Esophagus squamous epithelium (tissue), 5 donors: ENCODE results near the gene C10orf105. TPM values are rescaled to one million over a fixed set of nuclear protein-coding genes. Genes with fewer than 3 reads are reported as not detected.

ENCODE experiments used
- DNase-seq: peaks from one replicate; lab custom pipeline; 2025; lab: John Stamatoyannopoulos, UW
- H3K27ac ChIP-seq, 4 donors: fragments of 200-600 bp; sonication (generic); one replicate each; pipeline ENCODE4 v1.5.1; 2016 to 2019; ENCODE audit warnings: mild to moderate bottlenecking in 1 of 4
- H3K27me3 ChIP-seq, 4 donors: fragments of 200-600 bp; sonication (generic); 1 replicate in 3 of 4; 2 replicates in 1 of 4; pipeline versions ENCODE4 v1.5.1 to v1.6.0; 2017 to 2021; ENCODE audit warnings: antibody characterized with exemption in 1 of 4
- H3K36me3 ChIP-seq, 3 donors: fragments of 200-600 bp; sonication (generic); one replicate each; pipeline ENCODE4 v1.5.1; 2016 to 2019
- H3K4me1 ChIP-seq, 3 donors: fragments of 200-600 bp; sonication (generic); one replicate each; pipeline ENCODE4 v1.5.1; 2017 to 2019
- H3K4me3 ChIP-seq, 4 donors: fragments of 200-600 bp; sonication (generic); 1 replicate in 3 of 4; 2 replicates in 1 of 4; pipeline ENCODE4 v1.5.1; 2016 to 2019; ENCODE audit warnings: mild to moderate bottlenecking in 2 of 4, moderate library complexity in 1 of 4
- H3K9me3 ChIP-seq, 3 donors: fragments of 200-600 bp; sonication (generic); one replicate each; pipeline ENCODE4 v1.5.1; 2016 to 2019
- CTCF ChIP-seq, 6 experiments: fragments of 450-650 bp in 4 of 6; fragments of 200-600 bp in 2 of 6; sonication (generic) in 2 of 6; IDR thresholded peaks; one replicate each; pipeline ENCODE4 v1.5.1; 2016 to 2019; ENCODE audit warnings: antibody characterized with exemption in 6 of 6, mild to moderate bottlenecking in 4 of 6, moderate library complexity in 4 of 6
- POLR2A ChIP-seq, 4 donors: fragments of 450-650 bp; IDR thresholded peaks; one replicate each; pipeline ENCODE4 v1.6.1; 2017; ENCODE audit warnings: antibody characterized with exemption in 4 of 4, mild to moderate bottlenecking in 4 of 4, moderate library complexity in 3 of 4
- WGBS, 2 donors: methylation state at CpG; one replicate each; pipeline ENCODE4 v1.1.5; 2018; 5-methylcytosine and 5-hydroxymethylcytosine counted together
- intact Hi-C: fragments of 100-400 bp; cut with DNase I; formaldehyde crosslinking; loops from one replicate; pipeline ENCODE4 v1.15.0; 2022
- total RNA-seq, 4 donors: library from RNA; depleted of rRNA; stranded (reverse); fragments of >200 nt; gene quantifications; one replicate each; pipeline ENCODE4 v1.1.0, GENCODE V29; 2016
- donor health status: DM: yes; HTN: yes; CAD: no.

The C10orf105 gene
- total RNA-seq, 4 donors from 2014 or later = under 0.01 to 0.15 TPM; not detected in 2

DNA sequence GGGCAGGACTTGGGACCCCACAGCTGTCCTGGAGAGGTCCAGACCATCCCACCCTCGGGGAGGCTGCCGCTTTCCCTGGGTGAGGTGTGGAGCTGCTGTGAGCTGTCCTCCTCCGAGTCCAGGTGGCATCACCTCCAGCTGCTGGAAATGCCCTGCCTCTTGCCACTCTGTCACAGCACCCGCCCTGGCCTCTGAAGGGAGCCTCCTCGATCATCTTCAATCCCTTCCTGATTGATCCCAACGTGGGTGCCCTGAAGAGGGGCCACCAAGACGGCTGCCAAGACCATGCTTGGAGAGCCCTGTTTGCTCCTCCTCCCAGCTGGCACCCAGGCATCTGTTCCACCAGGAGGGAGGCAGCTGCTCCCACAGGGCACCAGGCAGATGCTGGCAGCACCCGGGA, 4.6 kb downstream of the C10orf105 start:
- H3K4me3 ChIP-seq = peak overlapping the region in 1 of 4 donors; percentile 15
- 75% methylated on average over 7 of the region's 8 CpGs; no CpG with 5 or more reads in 1 of the 2 donors for WGBS, 2 donors
- DNase-seq = no peak
- intact Hi-C loops = loop anchor here (10.0 kb wide), 1 partner anchor 180 kb away; no protein-coding TSS in a partner anchor
- TF ChIP-seq POLR2A (IDR thresholded peaks at IDR 0.05) (no peak), CTCF (IDR thresholded peaks at IDR 0.05) (no peak)
- H3K9me3 ChIP-seq = no peaks in the 10 kb centered on the region
- H3K36me3 ChIP-seq = no peaks in the 10 kb centered on the region
- H3K4me1 ChIP-seq = peaks cover 40 to 72% (median 68%) of the 10 kb centered on the region in 3 donors
- peak overlapping the region; percentile 87 to 98 (median 94) for H3K27ac ChIP-seq
- no peaks in the 10 kb centered on the region for H3K27me3 ChIP-seq

DNA sequence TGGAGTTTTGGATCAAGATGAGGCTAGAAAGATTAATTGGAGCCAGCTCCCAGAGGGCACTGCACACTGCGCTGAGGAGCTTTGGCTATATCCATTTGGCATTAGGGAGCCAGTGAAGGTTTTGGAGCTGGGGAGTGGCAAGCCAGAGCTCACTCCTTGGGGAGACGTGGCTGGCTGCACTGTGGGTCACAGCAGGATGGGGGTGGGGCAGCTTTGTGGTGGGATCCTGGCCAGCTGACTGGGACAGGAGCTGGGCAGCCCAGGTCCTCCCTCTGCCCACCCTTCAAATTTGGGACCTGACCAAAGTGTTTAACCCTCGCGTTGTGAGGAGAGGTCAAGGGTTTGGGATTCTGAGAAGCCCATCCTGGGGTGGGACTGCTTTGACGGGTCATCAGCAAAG, 5.0 kb downstream of the C10orf105 start:
- Histone ChIP-seq H3K36me3 (no peaks in the 10 kb centered on the region), H3K27ac (peak overlapping the region; percentile 87 to 98 (median 94)), H3K4me3 (peak overlapping the region in 1 of 4 donors; percentile 37), H3K27me3 (no peaks in the 10 kb centered on the region), H3K4me1 (peaks cover 40 to 72% (median 68%) of the 10 kb centered on the region in 3 donors), H3K9me3 (no peaks in the 10 kb centered on the region)
- TF ChIP-seq CTCF (IDR thresholded peaks at IDR 0.05) (no peak), POLR2A (IDR thresholded peaks at IDR 0.05) (no peak)
- intact Hi-C loops = loop anchor here (5.0 to 10.0 kb wide), 2 partner anchors 58 to 180 kb away; partner anchors contain the start of gene VSIR
- no peak for DNase-seq
- WGBS, 2 donors = 92% methylated on average over 2 of the region's 5 CpGs; no CpG with 5 or more reads in 1 of the 2 donors

DNA sequence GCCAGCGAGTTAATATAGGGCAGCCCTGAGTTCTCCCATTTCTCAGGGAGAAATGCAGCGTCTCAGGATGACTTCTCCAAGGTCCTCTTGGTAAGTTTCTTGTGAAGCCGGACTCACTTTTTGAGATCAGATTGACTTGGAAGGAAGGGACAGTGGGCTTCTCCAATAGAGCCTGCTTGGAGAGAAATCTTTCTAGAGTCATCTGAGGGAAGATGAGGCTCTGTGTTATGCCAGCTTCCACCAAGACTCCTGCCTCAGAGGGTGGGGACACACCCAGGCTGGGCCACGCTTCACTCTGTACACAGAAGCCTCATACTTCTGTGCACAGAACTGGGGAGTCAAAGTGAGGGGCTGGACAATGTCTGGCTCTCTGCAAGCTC, 5.6 kb downstream of the C10orf105 start:
- DNase-seq = no peak
- Histone ChIP-seq H3K4me3 (peak overlapping the region in 1 of 4 donors; percentile 37), H3K27me3 (no peaks in the 10 kb centered on the region), H3K9me3 (no peaks in the 10 kb centered on the region), H3K4me1 (peaks cover 40 to 69% (median 64%) of the 10 kb centered on the region in 3 donors), H3K36me3 (no peaks in the 10 kb centered on the region), H3K27ac (peak overlapping the region; percentile 87 to 98 (median 94))
- intact Hi-C loops = loop anchor here (5.0 to 10.0 kb wide), 2 partner anchors 58 to 181 kb away; partner anchors contain the start of gene VSIR
- 33 to 42% methylated on average over 3 to 4 of the region's 4 CpGs for WGBS, 2 donors
- no peak for TF ChIP-seq POLR2A (IDR thresholded peaks at IDR 0.05)

GRCh38 chr10:71713135-71714030, 6.2 kb downstream of the C10orf105 start:
- H3K27ac ChIP-seq = peak overlapping the region; percentile 87 to 98 (median 94)
- TF ChIP-seq POLR2A (IDR thresholded peaks at IDR 0.05) (peak in 1 of 4 donors; percentile 62), CTCF (IDR thresholded peaks at IDR 0.05) (peak in 3 of 6 experiments; percentile 18 to 41 (median 30))
- no peaks in the 10 kb centered on the region for H3K27me3 ChIP-seq
- no peaks in the 10 kb centered on the region for H3K36me3 ChIP-seq
- H3K9me3 ChIP-seq = no peaks in the 10 kb centered on the region
- 5 to 11% methylated on average over 4 to 10 of the region's 12 CpGs for WGBS, 2 donors
- H3K4me3 ChIP-seq = peak overlapping the region in 1 of 4 donors; percentile 37
- H3K4me1 ChIP-seq = peaks cover 40 to 67% (median 59%) of the 10 kb centered on the region in 3 donors
- intact Hi-C loops = loop anchor here (5.0 to 10.0 kb wide), 2 partner anchors 59 to 181 kb away; partner anchors contain the start of gene VSIR
- DNase-seq = no peak

DNA sequence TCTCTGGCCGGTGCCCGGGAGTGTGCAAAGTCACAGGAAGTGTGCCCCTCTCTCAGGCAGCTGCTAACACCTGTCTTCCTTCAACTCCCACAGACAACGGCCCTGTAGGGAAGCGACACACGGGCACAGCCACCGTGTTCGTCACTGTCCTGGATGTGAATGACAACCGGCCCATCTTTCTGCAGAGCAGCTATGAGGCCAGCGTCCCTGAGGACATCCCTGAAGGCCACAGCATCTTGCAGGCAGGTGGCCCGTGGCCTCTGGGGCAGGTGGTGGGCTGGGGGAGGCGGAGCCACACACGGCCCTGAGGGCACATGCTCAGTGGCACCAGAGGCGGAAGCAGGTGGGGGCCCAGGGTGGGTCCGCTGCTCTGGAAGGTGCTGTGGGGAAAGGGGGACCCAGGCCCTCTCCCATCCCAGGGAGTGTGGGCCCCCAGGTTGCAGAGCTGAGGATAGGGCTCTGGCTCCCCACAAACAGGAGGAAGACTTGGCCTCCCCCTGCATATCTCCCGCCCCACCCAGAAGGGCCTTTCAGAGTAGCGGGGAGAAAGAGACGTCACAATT, 6.9 kb downstream of the C10orf105 start:
- Histone ChIP-seq H3K27ac (peak overlapping the region; percentile 87 to 98 (median 94)), H3K9me3 (no peaks in the 10 kb centered on the region), H3K4me1 (peaks cover 38 to 67% (median 57%) of the 10 kb centered on the region in 3 donors), H3K27me3 (no peaks in the 10 kb centered on the region), H3K4me3 (no peak overlapping the region), H3K36me3 (no peaks in the 10 kb centered on the region)
- no peak for DNase-seq
- TF ChIP-seq CTCF (IDR thresholded peaks at IDR 0.05) (no peak), POLR2A (IDR thresholded peaks at IDR 0.05) (no peak)
- WGBS, 2 donors = 50 to 70% methylated on average over 2 to 4 of the region's 17 CpGs
- intact Hi-C loops = loop anchor here (5.0 to 10.0 kb wide), 2 partner anchors 60 to 182 kb away; partner anchors contain the start of gene VSIR
